ENCODE data around the gene PDHX. TPM values are rescaled to one million over a fixed set of nuclear protein-coding genes. Genes with fewer than 3 reads are reported as not detected.

PDHX gene
- total RNA-seq, 1 experiment from 2014 or later: 85.4 TPM

DNA sequence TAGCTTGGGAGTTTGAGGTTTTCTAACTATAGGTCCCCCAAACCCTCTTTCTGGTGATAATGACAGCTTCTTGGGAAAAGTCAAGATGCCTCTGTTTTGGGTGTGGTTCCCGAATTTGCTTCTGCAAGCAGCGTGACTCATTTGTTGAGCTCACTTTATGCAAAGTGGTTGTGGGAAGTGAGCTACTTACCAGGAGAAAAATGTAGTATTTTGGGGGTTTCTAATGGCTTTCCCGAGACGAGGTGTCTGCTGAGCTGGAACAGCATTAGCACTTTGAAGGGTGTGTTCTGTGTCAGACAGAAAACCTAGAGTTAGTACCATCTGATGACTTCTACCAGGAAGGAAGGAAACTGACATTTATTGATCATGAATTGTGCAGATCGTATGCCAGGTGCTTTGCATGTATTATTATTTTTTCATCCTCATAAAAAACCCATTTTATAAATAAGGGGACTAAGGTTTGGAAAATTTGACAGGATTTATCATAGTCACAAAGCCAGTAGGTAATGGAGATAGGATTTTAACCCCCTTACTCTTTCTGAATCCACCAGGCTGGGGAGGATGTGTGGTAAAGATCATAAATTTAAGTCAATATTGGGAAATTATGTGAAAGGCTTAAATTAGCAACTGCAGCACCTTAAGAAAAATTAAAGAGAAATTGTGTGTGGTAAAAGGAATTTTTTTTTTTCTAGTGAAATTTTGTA lies 113.7 kb downstream of the PDHX start:
- no peak for DNase-seq
- intact Hi-C loops (cut with micrococcal nuclease; ENCODE audit: unreplicated experiment): no loop called here
- no peaks in the 10 kb centered on the region; the same call in 1 of the 2 replicates for H3K27me3 ChIP-seq (replicated peaks; ENCODE audit: control insufficient read depth, insufficient read depth, low read length)
- H3K36me3 ChIP-seq (ENCODE audit: control insufficient read depth, insufficient read depth, low read length): no peaks in the 10 kb centered on the region
- H3K4me3 ChIP-seq (ENCODE audit: low read depth, low read length): no peak overlapping the region
- H3K9me3 Mint-ChIP-seq (ENCODE audit: unreplicated experiment): peaks cover 17% of the 10 kb centered on the region
- H3K27me3 Mint-ChIP-seq (ENCODE audit: insufficient read depth, unreplicated experiment): no peaks in the 10 kb centered on the region
- TF ChIP-seq, protein P1, sequence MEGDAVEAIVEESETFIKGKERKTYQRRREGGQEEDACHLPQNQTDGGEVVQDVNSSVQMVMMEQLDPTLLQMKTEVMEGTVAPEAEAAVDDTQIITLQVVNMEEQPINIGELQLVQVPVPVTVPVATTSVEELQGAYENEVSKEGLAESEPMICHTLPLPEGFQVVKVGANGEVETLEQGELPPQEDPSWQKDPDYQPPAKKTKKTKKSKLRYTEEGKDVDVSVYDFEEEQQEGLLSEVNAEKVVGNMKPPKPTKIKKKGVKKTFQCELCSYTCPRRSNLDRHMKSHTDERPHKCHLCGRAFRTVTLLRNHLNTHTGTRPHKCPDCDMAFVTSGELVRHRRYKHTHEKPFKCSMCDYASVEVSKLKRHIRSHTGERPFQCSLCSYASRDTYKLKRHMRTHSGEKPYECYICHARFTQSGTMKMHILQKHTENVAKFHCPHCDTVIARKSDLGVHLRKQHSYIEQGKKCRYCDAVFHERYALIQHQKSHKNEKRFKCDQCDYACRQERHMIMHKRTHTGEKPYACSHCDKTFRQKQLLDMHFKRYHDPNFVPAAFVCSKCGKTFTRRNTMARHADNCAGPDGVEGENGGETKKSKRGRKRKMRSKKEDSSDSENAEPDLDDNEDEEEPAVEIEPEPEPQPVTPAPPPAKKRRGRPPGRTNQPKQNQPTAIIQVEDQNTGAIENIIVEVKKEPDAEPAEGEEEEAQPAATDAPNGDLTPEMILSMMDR (IDR thresholded peaks at IDR 0.05; ENCODE audit: insufficient read depth in 1 of 2, low read depth in 1 of 2, low read length in 1 of 2, severe bottlenecking in 1 of 2, unreplicated experiment in 1 of 2): no peak
- CTCF ChIA-PET: no interaction called here
- H3K9me3 ChIP-seq: no peaks in the 10 kb centered on the region
- H3K4me1 ChIP-seq: 0 out of 2 replicates have a peak, but pooled peaks cover 4% of the 10 kb centered on the region
- no peak overlapping the region for H3K4me3 Mint-ChIP-seq (ENCODE audit: unreplicated experiment)
- H3K27ac Mint-ChIP-seq (ENCODE audit: unreplicated experiment): no peak overlapping the region
- POLR2A ChIA-PET: no interaction called here
- no peaks in the 10 kb centered on the region for H3K36me3 Mint-ChIP-seq (ENCODE audit: insufficient read depth, unreplicated experiment)
- no TSS peak for BruUV-seq (replicated peaks)
- peaks cover 13% of the 10 kb centered on the region for H3K4me1 Mint-ChIP-seq (ENCODE audit: low read depth, unreplicated experiment)

DNA sequence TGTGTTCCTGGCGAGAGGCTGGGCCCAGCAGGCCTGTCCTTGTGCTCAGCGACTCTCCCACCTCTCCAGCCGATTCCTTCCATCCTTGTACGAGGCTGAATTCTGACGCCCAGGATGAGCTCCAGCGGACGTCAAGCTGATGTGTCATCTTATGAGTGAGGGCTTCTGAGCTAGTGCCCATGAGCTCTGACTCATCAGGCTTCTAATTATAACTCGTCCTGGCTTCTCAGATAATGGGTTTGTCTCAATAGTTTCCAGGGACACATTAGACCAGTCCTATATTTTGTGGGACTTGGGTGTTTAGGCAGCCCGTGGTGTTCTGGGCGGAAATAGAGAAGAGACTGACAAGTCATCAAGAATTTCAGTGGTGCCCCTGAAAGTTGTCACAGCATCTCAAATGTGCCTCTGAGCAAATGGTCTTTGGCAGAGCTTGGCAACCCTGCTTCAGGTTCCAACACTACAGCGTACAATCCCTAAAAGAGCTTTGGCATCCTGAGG lies 114.3 kb downstream of the PDHX start:
- ChIA-PET POLR2A (no interaction called here), CTCF (no interaction called here)
- Histone ChIP-seq H3K9me3 (no peaks in the 10 kb centered on the region), H3K4me3 (ENCODE audit: low read depth, low read length) (no peak overlapping the region), H3K36me3 (ENCODE audit: control insufficient read depth, insufficient read depth, low read length) (no peaks in the 10 kb centered on the region), H3K4me1 (0 out of 2 replicates have a peak, but pooled peaks cover 4% of the 10 kb centered on the region), H3K27me3 (replicated peaks; ENCODE audit: control insufficient read depth, insufficient read depth, low read length) (no peaks in the 10 kb centered on the region; the same call in 1 of the 2 replicates)
- Mint-ChIP-seq H3K9me3 (ENCODE audit: unreplicated experiment) (peaks cover 14% of the 10 kb centered on the region), H3K27me3 (ENCODE audit: insufficient read depth, unreplicated experiment) (no peaks in the 10 kb centered on the region), H3K4me3 (ENCODE audit: unreplicated experiment) (no peak overlapping the region), H3K4me1 (ENCODE audit: low read depth, unreplicated experiment) (peaks cover 13% of the 10 kb centered on the region), H3K36me3 (ENCODE audit: insufficient read depth, unreplicated experiment) (no peaks in the 10 kb centered on the region), H3K27ac (ENCODE audit: unreplicated experiment) (no peak overlapping the region)
- intact Hi-C loops (cut with micrococcal nuclease; ENCODE audit: unreplicated experiment): no loop called here
- BruUV-seq (replicated peaks): no TSS peak
- TF ChIP-seq, protein P1 (IDR thresholded peaks at IDR 0.05; ENCODE audit: insufficient read depth in 1 of 2, low read depth in 1 of 2, low read length in 1 of 2, severe bottlenecking in 1 of 2, unreplicated experiment in 1 of 2): no peak
- DNase-seq: no peak

DNA sequence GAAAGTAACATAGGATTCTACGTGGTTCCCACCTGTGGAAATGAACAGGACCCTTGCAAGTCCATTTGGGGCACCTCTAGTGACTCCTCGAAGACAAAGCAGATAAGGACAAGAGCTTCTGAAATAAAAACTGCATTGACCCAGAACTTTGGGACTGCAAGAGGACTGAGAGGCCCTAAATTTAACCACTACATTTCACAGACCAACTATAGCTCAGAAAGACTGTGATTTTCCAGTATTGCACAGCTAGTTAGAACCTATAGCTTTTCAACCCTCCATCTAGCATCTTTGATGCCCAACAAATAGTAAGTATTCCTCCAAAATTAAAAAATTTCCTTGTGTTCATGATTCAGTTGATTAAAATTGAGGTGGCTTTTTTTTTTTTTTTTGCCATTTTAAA lies 114.9 kb downstream of the PDHX start:
- peaks cover 14% of the 10 kb centered on the region for H3K9me3 Mint-ChIP-seq (ENCODE audit: unreplicated experiment)
- 0 out of 2 replicates have a peak, but pooled peaks cover 4% of the 10 kb centered on the region for H3K4me1 ChIP-seq
- no peaks in the 10 kb centered on the region for H3K36me3 ChIP-seq (ENCODE audit: control insufficient read depth, insufficient read depth, low read length)
- BruUV-seq (replicated peaks): no TSS peak
- POLR2A ChIA-PET: no interaction called here
- H3K36me3 Mint-ChIP-seq (ENCODE audit: insufficient read depth, unreplicated experiment): no peaks in the 10 kb centered on the region
- H3K27ac Mint-ChIP-seq (ENCODE audit: unreplicated experiment): no peak overlapping the region
- H3K27me3 ChIP-seq (replicated peaks; ENCODE audit: control insufficient read depth, insufficient read depth, low read length): no peaks in the 10 kb centered on the region; the same call in 1 of the 2 replicates
- no peaks in the 10 kb centered on the region for H3K9me3 ChIP-seq
- TF ChIP-seq, protein P1 (IDR thresholded peaks at IDR 0.05; ENCODE audit: insufficient read depth in 1 of 2, low read depth in 1 of 2, low read length in 1 of 2, severe bottlenecking in 1 of 2, unreplicated experiment in 1 of 2): no peak
- peaks cover 13% of the 10 kb centered on the region for H3K4me1 Mint-ChIP-seq (ENCODE audit: low read depth, unreplicated experiment)
- no peaks in the 10 kb centered on the region for H3K27me3 Mint-ChIP-seq (ENCODE audit: insufficient read depth, unreplicated experiment)
- CTCF ChIA-PET: no interaction called here
- intact Hi-C loops (cut with micrococcal nuclease; ENCODE audit: unreplicated experiment): no loop called here
- H3K4me3 ChIP-seq (ENCODE audit: low read depth, low read length): no peak overlapping the region
- DNase-seq: no peak
- no peak overlapping the region for H3K4me3 Mint-ChIP-seq (ENCODE audit: unreplicated experiment)

Data from Caco-2 (cell line).